Sigmoid colon (tissue), 7 donors: Measurements from ENCODE around the gene GPR108. TPM values are rescaled to one million over a fixed set of nuclear protein-coding genes. Genes with fewer than 3 reads are reported as not detected.
A peak's percentile ranks its signal among the peaks of the same experiment; 100 is the strongest.

ENCODE experiments used
- DNase-seq: peaks from one replicate; pipeline ENCODE4 v3.0.0-alpha.2; 2019
- H3K27ac ChIP-seq, 4 donors: fragments of 200-600 bp; sonication (generic); one replicate each; pipeline ENCODE4 v1.5.1; 2016 to 2019; ENCODE audit warnings: mild to moderate bottlenecking in 1 of 4
- H3K27me3 ChIP-seq, 3 donors: fragments of 200-600 bp; sonication (generic); one replicate each; pipeline ENCODE4 v1.5.1; 2019; ENCODE audit warnings: mild to moderate bottlenecking in 1 of 3
- H3K36me3 ChIP-seq, 4 donors: fragments of 200-600 bp; sonication (generic); one replicate each; pipeline ENCODE4 v1.5.1; 2016 to 2019
- H3K4me1 ChIP-seq, 4 donors: fragments of 200-600 bp; sonication (generic); one replicate each; pipeline ENCODE4 v1.5.1; 2017 to 2019
- H3K4me3 ChIP-seq, 4 donors: fragments of 200-600 bp; sonication (generic); one replicate each; pipeline ENCODE4 v1.5.1; 2017 to 2019; ENCODE audit warnings: mild to moderate bottlenecking in 2 of 4, moderate library complexity in 1 of 4
- H3K9me3 ChIP-seq, 4 donors: fragments of 200-600 bp in 3 of 4; sonication (generic) in 3 of 4; one replicate each; pipeline versions ENCODE4 v1.5.1 to v1.6.1; 2013 to 2019
- CTCF ChIP-seq, 4 experiments: fragments of 450-650 bp in 3 of 4; fragments of 200-600 bp in 1 of 4; IDR thresholded peaks; one replicate each; pipeline ENCODE4 v1.5.1; 2016 to 2019; ENCODE audit warnings: antibody characterized with exemption in 4 of 4, mild to moderate bottlenecking in 3 of 4, moderate library complexity in 2 of 4
- EP300 ChIP-seq, 4 donors: sonication (generic); formaldehyde crosslinking; IDR thresholded peaks; one replicate each; pipeline ENCODE4 v1.6.1; 2017; ENCODE audit warnings: antibody characterized with exemption in 4 of 4
- POLR2A ChIP-seq, 2 donors: fragments of 450-650 bp; IDR thresholded peaks; one replicate each; pipeline ENCODE4 v1.6.1; 2016; ENCODE audit warnings: antibody characterized with exemption in 2 of 2, mild to moderate bottlenecking in 2 of 2, moderate library complexity in 2 of 2
- POLR2AphosphoS5 ChIP-seq, 4 donors: sonication (generic); formaldehyde crosslinking; IDR thresholded peaks; one replicate each; pipeline ENCODE4 v1.6.1; 2017; ENCODE audit warnings: antibody characterized with exemption in 4 of 4
- WGBS, 2 donors: extraction: QIAGEN DNeasy Blood & Tissue Kit; methylation state at CpG; one replicate each; pipeline ENCODE4 v1.1.7; 2013; 5-methylcytosine and 5-hydroxymethylcytosine counted together
- intact Hi-C: fragments of 100-400 bp; cut with DNase I; formaldehyde crosslinking; loops from one replicate; pipeline ENCODE4 v1.15.1; 2023
- polyA plus RNA-seq, 3 donors: library from polyadenylated mRNA; stranded (reverse); fragments of 200-250 nt; gene quantifications; one replicate each; pipeline ENCODE4 v1.2.3, GENCODE V29; 2013
- total RNA-seq, 4 donors: library from RNA; depleted of rRNA; stranded (reverse); fragments of >200 nt; gene quantifications; one replicate each; pipeline ENCODE4 v1.1.0, GENCODE V29; 2016
- donor health status: healthy with polysubstance abuse.
- donor health status: Bipolar disorder and iron deficiency.
- donor health status: healthy.

The GPR108 gene
- total and polyA plus RNA-seq, 7 donors, result 39.0 to 91.1 (median 57.8) TPM

- WGBS, 2 donors, result 80 to 85% methylated on average over 15 of the region's 15 CpGs
- Histone ChIP-seq H3K4me3 (no peak overlapping the region), H3K4me1 (peaks cover 0 to 5% (median 0%) of the 10 kb centered on the region in 4 donors), H3K9me3 (no peaks in the 10 kb centered on the region), H3K27ac (peak overlapping the region in 1 of 4 donors; percentile 65), H3K27me3 (no peaks in the 10 kb centered on the region), H3K36me3 (no peaks in the 10 kb centered on the region)
- intact Hi-C loops, result no loop called here
- DNase-seq, result no peak
- TF ChIP-seq POLR2AphosphoS5 (IDR thresholded peaks at IDR 0.05) (no peak), CTCF (IDR thresholded peaks at IDR 0.05) (no peak), POLR2A (IDR thresholded peaks at IDR 0.05) (no peak), EP300 (IDR thresholded peaks at IDR 0.05) (no peak)
These were observed 12.5 kb downstream of the GPR108 start for GRCh38 chr19:6724631-6725492.

GRCh38 chr19:6723738-6724137 lies 13.6 kb downstream of the GPR108 start:
- WGBS, 2 donors, result 56 to 82% methylated on average over 5 of the region's 5 CpGs
- Histone ChIP-seq H3K27me3 (no peaks in the 10 kb centered on the region), H3K27ac (peak overlapping the region; percentile 40 to 65 (median 50)), H3K4me3 (no peak overlapping the region), H3K9me3 (no peaks in the 10 kb centered on the region), H3K36me3 (no peaks in the 10 kb centered on the region), H3K4me1 (peaks cover 0 to 5% (median 0%) of the 10 kb centered on the region in 4 donors)
- TF ChIP-seq POLR2A (IDR thresholded peaks at IDR 0.05) (no peak), EP300 (IDR thresholded peaks at IDR 0.05) (no peak), POLR2AphosphoS5 (IDR thresholded peaks at IDR 0.05) (no peak), CTCF (IDR thresholded peaks at IDR 0.05) (no peak)
- intact Hi-C loops, result no loop called here
- no peak for DNase-seq

GRCh38 chr19:6723108-6723618 lies 14.2 kb downstream of the GPR108 start:
- TF ChIP-seq CTCF (IDR thresholded peaks at IDR 0.05) (no peak), POLR2AphosphoS5 (IDR thresholded peaks at IDR 0.05) (peak in 2 of 4 donors; percentile 15 to 41)
- H3K4me1 ChIP-seq, result peaks cover 0 to 5% (median 0%) of the 10 kb centered on the region in 4 donors
- peak overlapping the region; percentile 40 to 65 (median 50) for H3K27ac ChIP-seq
- WGBS, 2 donors, result 42 to 51% methylated on average over 13 of the region's 13 CpGs
- H3K36me3 ChIP-seq, result no peaks in the 10 kb centered on the region
- intact Hi-C loops, result no loop called here
- DNase-seq, result peak; percentile 90
- no peaks in the 10 kb centered on the region for H3K9me3 ChIP-seq
- no peaks in the 10 kb centered on the region for H3K27me3 ChIP-seq
- H3K4me3 ChIP-seq, result no peak overlapping the region

- DNase-seq, result no peak
- intact Hi-C loops, result no loop called here
- WGBS, 2 donors, result 51 to 58% methylated on average over 5 of the region's 5 CpGs
- H3K36me3 ChIP-seq, result no peaks in the 10 kb centered on the region
- peak overlapping the region in 3 of 4 donors; percentile 12 to 65 (median 15) for H3K27ac ChIP-seq
- peaks cover 0 to 5% (median 0%) of the 10 kb centered on the region in 4 donors for H3K4me1 ChIP-seq
- no peaks in the 10 kb centered on the region for H3K9me3 ChIP-seq
- no peak overlapping the region for H3K4me3 ChIP-seq
- TF ChIP-seq POLR2A (IDR thresholded peaks at IDR 0.05) (no peak), POLR2AphosphoS5 (IDR thresholded peaks at IDR 0.05) (no peak), CTCF (IDR thresholded peaks at IDR 0.05) (no peak), EP300 (IDR thresholded peaks at IDR 0.05) (no peak)
- H3K27me3 ChIP-seq, result peaks cover 0 to 9% (median 4%) of the 10 kb centered on the region in 3 donors
These were observed 15.6 kb downstream of the GPR108 start for GRCh38 chr19:6721773-6722172.
